Suprapubic skin (tissue), 3 donors: Measurements from ENCODE around the gene RBM4B.

Experiments
- POLR2A ChIP-seq, 2 donors: fragments of 450-650 bp; IDR thresholded peaks; one replicate each; pipeline ENCODE4 v1.6.1; 2017; ENCODE audit warnings: antibody characterized with exemption in 2 of 2, mild to moderate bottlenecking in 2 of 2, moderate library complexity in 2 of 2
- TF ChIP-seq, protein P1 (sequence below), 2 donors: fragments of 200-600 bp in 1 of 2; fragments of 450-650 bp in 1 of 2; sonication (generic) in 1 of 2; IDR thresholded peaks; one replicate each; pipeline ENCODE4 v1.5.1; 2016 to 2019; ENCODE audit warnings: antibody characterized with exemption in 2 of 2, mild to moderate bottlenecking in 1 of 2, moderate library complexity in 1 of 2

- TF ChIP-seq, protein P1, sequence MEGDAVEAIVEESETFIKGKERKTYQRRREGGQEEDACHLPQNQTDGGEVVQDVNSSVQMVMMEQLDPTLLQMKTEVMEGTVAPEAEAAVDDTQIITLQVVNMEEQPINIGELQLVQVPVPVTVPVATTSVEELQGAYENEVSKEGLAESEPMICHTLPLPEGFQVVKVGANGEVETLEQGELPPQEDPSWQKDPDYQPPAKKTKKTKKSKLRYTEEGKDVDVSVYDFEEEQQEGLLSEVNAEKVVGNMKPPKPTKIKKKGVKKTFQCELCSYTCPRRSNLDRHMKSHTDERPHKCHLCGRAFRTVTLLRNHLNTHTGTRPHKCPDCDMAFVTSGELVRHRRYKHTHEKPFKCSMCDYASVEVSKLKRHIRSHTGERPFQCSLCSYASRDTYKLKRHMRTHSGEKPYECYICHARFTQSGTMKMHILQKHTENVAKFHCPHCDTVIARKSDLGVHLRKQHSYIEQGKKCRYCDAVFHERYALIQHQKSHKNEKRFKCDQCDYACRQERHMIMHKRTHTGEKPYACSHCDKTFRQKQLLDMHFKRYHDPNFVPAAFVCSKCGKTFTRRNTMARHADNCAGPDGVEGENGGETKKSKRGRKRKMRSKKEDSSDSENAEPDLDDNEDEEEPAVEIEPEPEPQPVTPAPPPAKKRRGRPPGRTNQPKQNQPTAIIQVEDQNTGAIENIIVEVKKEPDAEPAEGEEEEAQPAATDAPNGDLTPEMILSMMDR (IDR thresholded peaks at IDR 0.05) = no peak
- no peak for TF ChIP-seq POLR2A (IDR thresholded peaks at IDR 0.05)
Measured at GRCh38 chr11:66698491-66698890, 20.8 kb upstream of the RBM4B start.
